ENCODE data around the gene ANXA4. TPM values are rescaled to one million over a fixed set of nuclear protein-coding genes. Genes with fewer than 3 reads are reported as not detected.
"Not testable (repeated sequence)": the region's sequence is repeated elsewhere in the genome, so short reads cannot be mapped to it uniquely, and the experiment has no call there.

Gene ANXA4
- 309 and 330 TPM in 2 replicates for total RNA-seq (2014; rRNA removed; shearing (Covaris generic); ENCODE audit: low replicate concordance)

DNA sequence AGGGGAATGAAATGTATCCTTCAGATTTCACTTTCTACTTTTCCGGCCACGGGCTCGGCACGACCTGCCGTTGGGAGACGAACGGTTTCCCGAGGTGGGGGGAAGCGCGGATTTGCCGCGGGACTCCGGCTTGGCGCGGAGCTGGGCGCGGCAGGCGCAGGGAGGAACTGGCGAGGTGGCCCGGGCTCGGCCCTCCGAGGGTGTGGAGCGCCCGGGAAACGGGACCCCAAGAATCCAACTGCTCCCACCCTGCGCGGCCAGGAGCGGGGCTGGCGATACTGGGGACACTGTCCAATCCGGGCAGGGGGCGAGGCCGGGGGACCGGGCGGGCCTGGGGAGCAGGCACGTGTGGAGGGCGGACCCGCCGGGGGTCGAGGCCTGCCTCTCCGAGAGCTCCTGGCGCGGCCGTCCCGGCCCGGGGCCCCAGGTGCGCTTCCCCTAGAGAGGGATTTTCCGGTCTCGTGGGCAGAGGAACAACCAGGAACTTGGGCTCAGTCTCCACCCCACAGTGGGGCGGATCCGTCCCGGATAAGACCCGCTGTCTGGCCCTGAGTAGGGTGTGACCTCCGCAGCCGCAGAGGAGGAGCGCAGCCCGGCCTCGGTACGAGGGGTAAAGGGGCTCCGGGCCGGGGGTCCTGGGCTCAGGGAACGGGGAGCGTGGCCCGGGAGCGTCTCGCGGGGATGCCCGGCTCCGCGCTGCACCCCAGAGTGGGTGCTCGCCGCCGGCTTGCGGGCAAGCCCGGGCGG, at the start of gene ANXA4:
Gene ANXA4 (plus strand): TSS at position 560 of the 747 bp plus-strand sequence. CDS start 39,432 bp downstream, outside the sequence.
- in situ Hi-C loops (cut with HindIII; ENCODE audit: low pct_unique_long_range_greater_than_20kb, low sequenced_read_pairs) = no loop called here

DNA sequence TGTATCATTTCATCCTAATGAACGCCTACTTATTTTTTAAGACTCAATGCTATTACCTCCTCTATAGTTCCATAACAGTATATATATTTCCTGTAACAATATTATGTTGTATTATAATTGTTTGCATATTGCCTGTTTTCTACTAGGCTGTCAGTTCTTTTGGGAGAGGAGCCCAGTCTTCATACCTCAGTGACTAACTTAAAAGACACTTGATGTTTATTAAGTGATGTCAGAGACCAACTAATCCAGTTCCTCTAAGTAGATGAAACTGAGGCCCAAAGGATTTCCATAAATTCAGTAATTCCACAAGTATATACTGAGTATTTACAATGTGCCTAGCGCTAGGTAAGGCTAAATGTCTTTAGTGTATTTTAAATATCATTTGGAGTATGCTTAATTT, 49.5 kb upstream of the ANXA4 start:
- no peak for DNase-seq (ENCODE audit: low read depth)
- in situ Hi-C loops (cut with HindIII; ENCODE audit: low pct_unique_long_range_greater_than_20kb, low sequenced_read_pairs) = no loop called here

More for the DNA sequence above, at the start of gene ANXA4:
- peak; percentile 86 for DNase-seq (ENCODE audit: low read depth)

DNA sequence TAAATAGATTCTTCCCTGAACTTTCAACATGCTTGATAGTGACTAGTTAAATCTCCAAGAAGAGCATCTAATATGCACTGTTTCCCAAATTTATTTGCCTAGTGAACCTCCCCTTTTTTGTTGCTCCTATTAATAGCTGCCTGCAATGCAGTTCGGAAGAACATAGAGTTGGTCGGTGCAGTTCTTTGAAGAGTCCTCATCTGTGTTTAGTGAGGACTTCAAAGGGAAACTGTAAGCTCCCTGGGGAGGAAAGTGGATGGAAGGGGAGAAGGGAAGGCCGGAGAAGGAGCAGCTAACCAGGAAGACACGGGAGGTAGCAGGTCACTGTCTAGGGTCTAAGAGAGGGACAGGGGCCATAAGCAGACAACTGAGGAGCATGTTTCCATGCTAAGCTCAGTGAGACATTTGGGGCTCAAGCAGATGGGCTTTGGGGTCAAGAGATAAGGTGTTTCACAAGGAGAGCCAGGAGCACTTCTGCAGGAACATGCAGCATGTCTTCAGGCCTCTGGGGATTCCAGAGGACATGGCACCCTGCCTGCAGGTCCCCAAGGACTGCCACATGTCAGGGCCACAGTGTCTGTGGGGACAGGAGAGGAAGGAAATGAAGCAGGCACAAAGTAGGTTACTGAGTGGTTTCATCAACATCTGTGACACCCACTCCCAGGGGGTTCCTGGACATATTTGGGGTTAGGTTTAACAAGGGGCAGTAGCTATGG, 48.7 kb upstream of the ANXA4 start:
- DNase-seq (ENCODE audit: low read depth) = no peak
- in situ Hi-C loops (cut with HindIII; ENCODE audit: low pct_unique_long_range_greater_than_20kb, low sequenced_read_pairs) = no loop called here

DNA sequence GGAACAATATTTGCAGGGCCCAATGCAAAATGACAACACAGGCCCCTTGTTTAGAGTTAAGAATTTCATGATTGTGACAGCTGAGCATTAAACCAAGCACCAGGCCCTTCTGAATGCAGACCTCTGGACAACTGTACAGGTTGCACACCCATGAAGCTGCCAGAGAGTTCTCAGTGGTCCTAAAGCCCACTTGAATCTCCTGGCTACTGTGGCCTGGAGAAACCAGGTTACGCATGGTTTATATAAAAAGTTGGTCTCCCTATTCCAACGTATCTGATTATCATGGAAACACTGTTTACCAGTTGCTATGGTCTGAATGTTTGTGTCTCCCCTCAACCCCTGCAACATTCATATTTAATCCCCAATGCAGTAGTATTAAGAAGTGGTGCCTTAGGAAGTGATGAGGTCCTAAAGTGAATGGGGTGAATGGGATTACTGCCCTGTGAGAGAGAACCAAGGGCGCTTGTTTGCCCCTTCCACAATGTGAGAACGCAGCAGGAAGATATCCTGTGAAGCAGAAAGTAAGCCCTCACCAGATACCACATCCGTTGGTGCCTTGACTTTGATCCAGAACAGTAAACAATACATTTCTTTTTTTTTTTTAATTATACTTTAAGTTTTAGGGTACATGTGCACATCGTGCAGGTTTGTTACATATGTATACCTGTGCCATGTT, 48.0 kb upstream of the ANXA4 start:
- in situ Hi-C loops (cut with HindIII; ENCODE audit: low pct_unique_long_range_greater_than_20kb, low sequenced_read_pairs) = no loop called here
- no peak for DNase-seq (ENCODE audit: low read depth)

DNA sequence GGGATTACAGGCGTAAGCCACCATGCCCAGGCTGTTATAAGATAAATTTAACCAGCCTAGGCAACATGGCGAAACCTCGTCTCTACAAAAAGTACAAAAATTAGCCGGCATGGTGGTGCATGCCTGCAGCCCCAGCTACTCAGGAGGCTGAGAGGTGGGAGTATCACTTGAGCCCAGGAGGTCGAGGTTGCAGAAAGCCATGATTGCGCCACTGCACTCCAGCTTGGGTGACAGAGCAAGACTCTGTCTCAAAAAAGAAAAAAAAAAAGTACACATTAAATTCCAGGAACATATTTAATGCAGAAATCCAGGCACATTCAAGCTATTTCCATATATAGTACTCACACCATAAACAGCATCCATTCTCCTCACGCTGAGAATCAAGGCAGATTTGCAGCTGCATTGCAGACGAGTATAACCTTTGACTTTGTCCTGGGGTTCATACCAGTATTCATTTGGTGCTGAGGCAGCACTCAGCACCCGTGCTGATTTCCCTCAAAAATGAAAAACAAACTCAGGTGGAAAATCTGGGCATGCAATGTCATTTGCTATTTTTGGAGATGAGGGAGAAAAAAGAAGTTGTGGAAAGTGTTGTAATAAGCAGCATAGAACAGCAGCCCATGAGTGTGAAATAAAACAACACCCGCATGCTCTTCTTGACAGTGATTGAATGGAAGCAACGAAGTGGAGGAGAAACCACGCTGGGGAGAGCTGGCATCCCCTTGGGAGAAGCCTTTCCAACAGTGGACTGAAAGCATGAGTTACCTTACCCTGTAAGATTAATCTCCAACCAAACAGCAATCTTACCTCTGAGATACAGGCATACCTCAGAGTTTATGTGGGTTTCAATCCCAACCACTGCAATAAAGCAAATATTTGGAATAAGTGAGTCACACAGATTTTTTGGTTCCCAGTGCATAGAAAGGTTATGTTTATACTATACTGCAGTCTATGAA, 46.8 kb upstream of the ANXA4 start:
- peak; percentile 98 for DNase-seq (ENCODE audit: low read depth)
- in situ Hi-C loops (cut with HindIII; ENCODE audit: low pct_unique_long_range_greater_than_20kb, low sequenced_read_pairs) = no loop called here

DNA sequence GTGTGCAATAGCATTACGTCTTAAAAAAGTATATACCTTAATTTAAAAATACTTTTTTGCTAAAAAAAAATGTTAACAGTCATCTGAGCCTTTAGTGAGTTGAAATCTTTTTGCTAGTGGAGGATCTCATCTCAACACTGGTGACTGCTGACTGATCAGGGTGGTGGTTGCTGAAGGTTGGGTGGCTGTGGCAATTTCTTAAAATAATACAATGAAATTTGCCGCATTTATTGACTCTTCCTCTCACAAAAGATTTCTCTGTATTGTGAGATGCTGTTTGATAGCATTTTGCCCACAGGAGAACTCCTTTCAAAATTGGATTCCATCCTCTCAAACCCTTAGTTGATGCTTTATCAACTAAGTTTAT, 46.1 kb upstream of the ANXA4 start:
- in situ Hi-C loops (cut with HindIII; ENCODE audit: low pct_unique_long_range_greater_than_20kb, low sequenced_read_pairs) = no loop called here
- no peak for DNase-seq (ENCODE audit: low read depth)

DNA sequence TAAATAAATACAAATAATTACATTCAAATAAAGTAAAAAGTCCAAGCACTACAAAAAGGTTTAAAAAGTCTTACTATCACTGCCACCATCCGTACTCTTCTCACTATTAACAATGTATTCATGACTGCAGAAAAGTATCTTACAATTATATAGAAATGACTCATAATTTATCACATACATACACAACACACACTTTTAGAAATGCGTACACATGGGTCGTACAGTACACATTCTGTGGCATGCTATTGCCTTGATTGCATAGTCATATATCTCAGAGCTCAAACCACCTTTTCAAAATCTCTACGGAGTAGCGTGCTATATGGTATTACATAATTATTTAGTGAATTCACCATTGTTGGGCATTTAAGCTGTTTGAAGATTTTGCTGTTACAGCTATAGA, 41.6 kb upstream of the ANXA4 start:
- DNase-seq (ENCODE audit: low read depth) = no peak
- in situ Hi-C loops (cut with HindIII; ENCODE audit: low pct_unique_long_range_greater_than_20kb, low sequenced_read_pairs) = no loop called here

DNA sequence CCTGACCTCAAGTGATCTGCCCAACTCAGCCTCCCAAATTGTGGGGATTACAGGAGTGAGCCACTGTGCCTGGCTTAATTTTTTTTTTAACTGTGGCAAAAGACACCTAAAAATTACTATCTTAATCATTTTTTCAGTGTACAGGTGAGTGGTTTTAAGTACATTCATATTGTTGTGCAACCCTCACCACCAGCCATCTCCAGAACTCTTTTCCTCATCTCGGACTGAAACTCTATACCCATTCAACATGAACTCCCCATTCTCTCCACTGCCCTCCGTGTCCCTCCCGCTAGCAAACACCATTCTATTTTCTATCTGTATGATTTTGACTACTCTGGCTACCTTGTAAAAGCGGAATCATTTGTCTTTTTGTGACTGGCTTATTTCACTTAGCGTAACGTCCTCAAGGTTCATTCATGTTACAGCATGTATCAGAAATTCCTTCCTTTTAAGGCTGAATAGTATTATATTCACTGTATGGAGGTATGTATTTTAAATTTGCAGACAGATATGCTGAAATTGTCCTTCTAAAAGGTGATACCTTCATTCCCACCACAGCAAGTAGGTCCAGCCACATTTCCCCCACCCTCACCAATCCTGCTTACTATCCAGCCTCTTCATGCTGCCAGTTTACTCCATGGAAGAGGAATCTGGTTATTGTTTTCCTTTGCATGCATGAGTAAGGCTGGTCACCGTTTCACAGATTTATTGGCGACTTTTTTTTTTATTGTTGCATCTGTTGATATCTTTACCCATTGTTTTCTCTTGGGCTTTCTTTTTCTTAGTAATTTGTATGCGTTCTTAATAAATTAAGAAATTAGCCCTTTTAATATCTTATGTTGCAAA, 40.6 kb upstream of the ANXA4 start:
- in situ Hi-C loops (cut with HindIII; ENCODE audit: low pct_unique_long_range_greater_than_20kb, low sequenced_read_pairs) = no loop called here

DNA sequence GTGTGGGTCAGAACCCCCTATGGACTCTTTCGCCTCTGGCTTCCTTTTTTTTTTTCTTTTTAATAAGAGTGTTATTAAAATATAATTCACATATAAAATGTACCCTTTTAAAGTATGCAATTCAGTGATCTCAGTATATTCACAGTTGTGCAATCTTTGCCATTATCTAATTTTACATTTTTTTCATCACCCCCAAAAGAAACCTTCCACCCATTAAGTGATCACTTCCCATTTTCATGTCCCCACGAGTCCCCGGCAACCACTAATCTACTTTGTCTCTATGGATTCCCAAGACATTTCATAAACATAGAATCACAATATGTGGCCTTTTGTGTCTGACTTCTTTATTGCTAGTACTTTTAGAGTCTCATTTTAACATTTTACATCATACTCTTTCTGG, 38.7 kb upstream of the ANXA4 start:
- DNase-seq (ENCODE audit: low read depth) = no peak
- in situ Hi-C loops (cut with HindIII; ENCODE audit: low pct_unique_long_range_greater_than_20kb, low sequenced_read_pairs) = no loop called here

More for the DNA sequence above, 40.6 kb upstream of the ANXA4 start:
- DNase-seq (ENCODE audit: low read depth) = peak; percentile 59

DNA sequence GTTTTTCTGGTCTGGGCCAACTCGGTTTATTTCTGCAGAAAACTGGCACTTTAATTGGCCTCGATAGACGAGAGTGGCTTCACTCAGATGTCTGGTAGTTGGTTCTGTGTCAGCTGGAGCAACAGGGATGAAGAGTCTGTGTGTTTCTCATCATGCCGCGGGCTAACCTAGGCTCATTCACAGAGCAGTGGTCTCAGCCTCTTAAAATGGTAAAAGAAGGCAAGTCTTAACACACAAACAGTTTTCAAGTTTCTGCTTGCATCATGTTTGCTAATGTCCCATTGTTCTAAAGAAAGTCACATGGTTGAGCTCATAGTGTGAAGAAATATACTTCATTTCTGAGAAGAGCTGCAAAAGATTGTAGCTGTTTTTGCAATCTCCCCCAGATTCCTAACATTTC, 37.5 kb upstream of the ANXA4 start:
- in situ Hi-C loops (cut with HindIII; ENCODE audit: low pct_unique_long_range_greater_than_20kb, low sequenced_read_pairs) = no loop called here
- no peak for DNase-seq (ENCODE audit: low read depth)

DNA sequence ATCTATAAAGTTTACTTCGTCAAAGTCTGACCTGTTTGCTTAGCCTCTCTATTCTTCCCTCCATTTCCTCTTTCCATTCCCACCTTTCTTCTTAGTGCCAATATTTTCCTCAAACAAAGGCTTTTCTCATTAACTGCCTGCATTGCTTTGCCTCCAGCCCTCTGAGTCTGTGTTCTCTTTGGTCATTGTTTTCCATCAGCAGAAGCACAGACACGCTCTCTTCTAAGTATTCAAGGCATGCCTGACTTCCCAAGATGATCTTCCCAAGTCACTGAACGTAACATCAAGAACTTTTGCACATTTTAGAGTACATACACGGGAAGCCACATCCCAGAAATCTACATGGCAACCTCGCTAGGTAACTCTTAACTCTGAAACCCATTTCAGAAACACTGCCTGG, 32.6 kb upstream of the ANXA4 start:
- DNase-seq (ENCODE audit: low read depth) = no peak
- in situ Hi-C loops (cut with HindIII; ENCODE audit: low pct_unique_long_range_greater_than_20kb, low sequenced_read_pairs) = no loop called here

DNA sequence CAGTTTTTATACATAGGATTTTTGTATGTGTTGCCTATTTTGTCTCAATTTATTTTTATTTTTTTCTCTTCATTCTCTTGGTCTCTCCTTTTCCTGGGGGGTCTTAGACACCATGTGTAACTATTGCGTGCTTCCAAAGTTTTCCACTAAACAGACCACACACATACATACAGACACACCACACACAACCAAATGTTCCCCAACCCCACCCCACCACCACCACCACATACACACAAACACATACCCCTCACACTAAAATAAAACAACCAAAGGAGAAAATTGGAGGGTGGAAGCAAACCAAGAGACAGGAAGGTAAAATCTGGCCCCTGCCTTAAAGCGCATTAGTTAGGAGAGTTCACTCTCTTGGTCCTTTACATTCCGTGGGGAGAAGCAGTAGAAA, 30.0 kb upstream of the ANXA4 start:
- DNase-seq (ENCODE audit: low read depth) = no peak
- in situ Hi-C loops (cut with HindIII; ENCODE audit: low pct_unique_long_range_greater_than_20kb, low sequenced_read_pairs) = no loop called here

DNA sequence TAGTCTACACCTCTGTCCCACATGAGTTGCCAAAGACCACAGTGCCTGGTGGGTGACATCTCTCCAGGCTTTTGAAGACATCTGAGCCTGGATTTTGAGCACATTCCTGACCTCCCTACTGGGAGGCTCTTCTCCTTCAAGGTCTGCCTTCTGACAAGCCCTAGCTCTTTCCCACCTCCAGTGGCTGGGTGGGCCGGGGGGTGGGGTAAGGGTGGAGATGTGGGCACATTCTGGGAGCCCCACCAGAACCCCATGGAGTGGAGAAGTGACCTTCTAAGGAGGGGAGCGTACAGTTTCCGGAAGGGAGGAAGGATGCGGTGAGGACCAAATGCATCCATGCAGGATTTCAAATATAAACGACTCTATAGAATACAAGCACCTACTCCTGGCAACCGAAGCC, 27.9 kb upstream of the ANXA4 start:
- no peak for DNase-seq (ENCODE audit: low read depth)
- in situ Hi-C loops (cut with HindIII; ENCODE audit: low pct_unique_long_range_greater_than_20kb, low sequenced_read_pairs) = no loop called here

DNA sequence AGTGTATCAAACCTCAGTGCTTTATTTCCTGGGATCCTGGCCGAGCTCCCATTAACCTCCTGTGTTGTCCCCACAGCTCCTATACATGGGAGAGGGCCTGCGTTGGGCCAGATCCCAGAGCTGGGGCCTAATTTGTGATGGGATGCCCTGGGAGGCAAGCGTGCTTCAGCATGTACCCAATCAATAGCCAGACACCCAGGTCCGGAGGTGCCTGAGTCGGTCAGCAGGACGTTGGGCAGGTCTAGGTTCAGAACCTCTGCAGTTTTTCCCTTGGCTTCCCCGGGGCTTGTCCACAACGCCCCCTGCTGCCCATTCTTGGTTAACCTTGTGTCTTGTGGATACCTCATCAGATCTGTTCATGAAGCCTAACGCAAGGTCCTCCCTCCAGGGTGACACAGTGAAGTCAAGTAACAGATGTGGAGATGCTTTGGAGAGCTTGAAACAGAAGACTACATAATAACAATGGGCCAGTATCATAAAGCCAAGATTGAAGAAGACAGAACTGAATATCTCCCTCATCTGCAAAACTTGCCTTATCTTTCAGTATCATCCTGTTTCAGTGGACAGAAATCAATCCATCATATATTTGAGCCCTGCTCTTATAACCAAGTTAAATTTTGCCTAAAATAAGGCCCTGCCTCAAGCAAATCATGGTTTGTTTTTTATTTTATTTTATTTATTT, 27.3 kb upstream of the ANXA4 start:
- peak; percentile 62 for DNase-seq (ENCODE audit: low read depth)
- in situ Hi-C loops (cut with HindIII; ENCODE audit: low pct_unique_long_range_greater_than_20kb, low sequenced_read_pairs) = not testable (repeated sequence)

DNA sequence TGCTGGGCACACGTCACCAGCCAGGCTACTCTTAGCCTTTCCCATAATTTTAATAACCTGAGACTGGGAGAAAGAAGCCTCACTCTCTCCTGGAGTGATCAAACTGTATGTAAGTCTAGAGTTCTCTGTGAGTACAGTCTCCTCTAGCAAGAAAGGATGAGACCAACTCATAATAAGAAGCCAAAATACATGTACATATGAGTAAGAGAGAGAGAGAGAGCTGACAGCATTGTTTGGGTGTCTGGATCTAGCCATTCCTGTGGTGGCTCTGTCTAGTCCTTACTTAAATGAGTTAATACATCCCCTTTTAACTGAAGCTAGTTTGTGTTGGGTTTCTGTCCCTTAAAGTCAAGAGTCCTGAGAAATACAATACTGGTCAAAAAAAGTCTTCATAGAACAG, 26.0 kb upstream of the ANXA4 start:
- no peak for DNase-seq (ENCODE audit: low read depth)
- in situ Hi-C loops (cut with HindIII; ENCODE audit: low pct_unique_long_range_greater_than_20kb, low sequenced_read_pairs) = no loop called here

DNA sequence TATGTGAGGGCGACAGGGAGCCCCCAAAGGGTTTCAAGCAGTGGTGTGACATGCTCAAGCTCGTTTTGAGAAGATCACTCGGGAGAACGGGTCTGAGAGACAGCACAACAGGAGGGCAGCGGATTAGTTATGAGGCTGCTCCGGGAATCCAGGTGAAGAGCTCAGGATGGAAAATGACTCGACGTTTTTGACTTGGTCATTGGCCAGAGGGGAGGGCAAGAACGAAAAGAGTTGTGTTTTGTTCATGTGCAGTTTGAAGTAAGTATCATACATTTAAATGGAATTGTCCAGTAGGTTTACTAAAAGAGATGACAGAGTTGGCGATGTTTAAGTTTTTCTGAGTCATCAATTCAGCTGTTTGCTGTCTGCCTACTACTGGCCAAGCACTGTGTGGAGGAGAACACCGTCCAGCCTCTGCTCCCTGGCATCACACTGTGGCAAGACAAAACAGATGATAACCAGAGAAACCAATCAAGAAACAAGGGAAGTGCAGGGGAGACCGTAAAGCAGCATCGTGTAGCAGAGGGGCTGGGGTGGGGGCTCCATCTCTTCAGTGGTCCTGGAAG, 25.3 kb upstream of the ANXA4 start:
- peak; percentile 44 for DNase-seq (ENCODE audit: low read depth)
- in situ Hi-C loops (cut with HindIII; ENCODE audit: low pct_unique_long_range_greater_than_20kb, low sequenced_read_pairs) = no loop called here

DNA sequence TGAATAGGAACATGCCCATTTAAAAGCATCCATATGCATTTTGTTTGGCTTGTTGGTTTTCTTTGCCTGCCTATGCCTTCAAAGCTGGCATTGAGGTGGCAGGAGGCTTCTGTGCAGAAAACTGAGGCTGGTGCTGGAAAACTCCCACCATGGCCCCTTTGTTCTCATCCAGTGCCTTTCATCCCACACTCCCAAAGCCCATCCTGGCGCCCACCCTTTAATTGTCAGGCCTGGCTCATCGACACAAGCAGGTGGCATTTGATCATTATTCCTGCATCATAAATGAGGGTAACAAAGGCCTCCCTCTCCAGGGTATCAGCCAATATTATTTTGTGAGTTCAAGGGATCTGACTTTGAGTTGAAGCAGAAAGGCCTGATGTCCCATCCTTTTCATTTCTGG, 24.7 kb upstream of the ANXA4 start:
- DNase-seq (ENCODE audit: low read depth) = no peak
- in situ Hi-C loops (cut with HindIII; ENCODE audit: low pct_unique_long_range_greater_than_20kb, low sequenced_read_pairs) = no loop called here
